WERI-Rb-1 (cell line): ENCODE results near the gene LGALS8.
"Not testable (repeated sequence)": the region's sequence is repeated elsewhere in the genome, so short reads cannot be mapped to it uniquely, and the experiment has no call there.

ENCODE experiments used
- DNase-seq: peaks from one replicate; pipeline ENCODE4 v3.0.0-alpha.2; 2020
- H3K27ac ChIP-seq: fragments of 250-450 bp; sonication (Bioruptor Pico); 2 replicates; pipeline ENCODE4 v1.5.1; 2020; ENCODE audit warnings: mild to moderate bottlenecking, moderate library complexity
- H3K27me3 ChIP-seq: fragments of 250-450 bp; sonication (Bioruptor Pico); 2 replicates; pipeline ENCODE4 v1.5.1; 2021; ENCODE audit warnings: mild to moderate bottlenecking, low read depth, moderate library complexity; ENCODE audit not compliant: insufficient read depth, severe bottlenecking
- H3K36me3 ChIP-seq: fragments of 250-450 bp; sonication (Bioruptor Pico); 2 replicates; pipeline ENCODE4 v1.5.1; 2020; ENCODE audit warnings: mild to moderate bottlenecking, moderate library complexity
- H3K4me3 ChIP-seq: 2 replicates; pipeline ENCODE4 v1.5.1; 2011; ENCODE audit warnings: low read depth, mild to moderate bottlenecking, control low read depth, low read length
- H3K9me3 ChIP-seq: fragments of 250-450 bp; sonication (Bioruptor Pico); 2 replicates; pipeline ENCODE4 v1.5.1; 2021; ENCODE audit warnings: mild to moderate bottlenecking, moderate library complexity; ENCODE audit not compliant: severe bottlenecking
- TF ChIP-seq, protein P1 (sequence below): IDR thresholded peaks from 2 replicates; pipeline ENCODE4 v1.5.1; 2011; ENCODE audit warnings: low read depth, mild to moderate bottlenecking, control low read depth, inconsistent platforms, low read length

Gene LGALS8

GRCh38 chr1:236575523-236575922 lies 51.7 kb downstream of the LGALS8 start:
- Histone ChIP-seq H3K27ac (no peak overlapping the region), H3K4me3 (no peak overlapping the region), H3K27me3 (no peaks in the 10 kb centered on the region), H3K36me3 (peaks cover 59% of the 10 kb centered on the region), H3K9me3 (no peaks in the 10 kb centered on the region)
- TF ChIP-seq, protein P1, sequence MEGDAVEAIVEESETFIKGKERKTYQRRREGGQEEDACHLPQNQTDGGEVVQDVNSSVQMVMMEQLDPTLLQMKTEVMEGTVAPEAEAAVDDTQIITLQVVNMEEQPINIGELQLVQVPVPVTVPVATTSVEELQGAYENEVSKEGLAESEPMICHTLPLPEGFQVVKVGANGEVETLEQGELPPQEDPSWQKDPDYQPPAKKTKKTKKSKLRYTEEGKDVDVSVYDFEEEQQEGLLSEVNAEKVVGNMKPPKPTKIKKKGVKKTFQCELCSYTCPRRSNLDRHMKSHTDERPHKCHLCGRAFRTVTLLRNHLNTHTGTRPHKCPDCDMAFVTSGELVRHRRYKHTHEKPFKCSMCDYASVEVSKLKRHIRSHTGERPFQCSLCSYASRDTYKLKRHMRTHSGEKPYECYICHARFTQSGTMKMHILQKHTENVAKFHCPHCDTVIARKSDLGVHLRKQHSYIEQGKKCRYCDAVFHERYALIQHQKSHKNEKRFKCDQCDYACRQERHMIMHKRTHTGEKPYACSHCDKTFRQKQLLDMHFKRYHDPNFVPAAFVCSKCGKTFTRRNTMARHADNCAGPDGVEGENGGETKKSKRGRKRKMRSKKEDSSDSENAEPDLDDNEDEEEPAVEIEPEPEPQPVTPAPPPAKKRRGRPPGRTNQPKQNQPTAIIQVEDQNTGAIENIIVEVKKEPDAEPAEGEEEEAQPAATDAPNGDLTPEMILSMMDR, result no peak
- DNase-seq, result no peak

DNA sequence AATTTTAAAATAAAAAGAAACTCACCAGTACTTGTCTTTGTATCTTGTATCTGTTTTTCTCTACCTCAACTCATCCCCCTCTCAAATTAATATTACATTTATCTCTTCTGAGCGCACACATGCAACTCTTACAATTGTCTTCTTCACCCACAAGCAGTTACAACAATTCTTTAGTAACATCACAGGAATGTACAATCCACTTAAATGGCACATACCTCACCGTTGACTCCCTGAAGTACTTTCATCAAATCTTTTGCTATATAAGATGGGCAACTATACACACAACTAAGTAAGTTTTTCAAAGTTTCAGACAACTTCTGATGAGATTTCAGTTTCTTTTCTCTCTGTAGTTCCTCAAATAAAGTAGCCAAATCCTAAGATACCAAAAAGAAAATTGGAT lies 52.2 kb downstream of the LGALS8 start:
- TF ChIP-seq, protein P1, result no peak
- no peaks in the 10 kb centered on the region for H3K27me3 ChIP-seq
- no peak for DNase-seq
- H3K9me3 ChIP-seq, result no peaks in the 10 kb centered on the region
- H3K4me3 ChIP-seq, result no peak overlapping the region
- no peak overlapping the region for H3K27ac ChIP-seq
- H3K36me3 ChIP-seq, result peaks cover 55% of the 10 kb centered on the region

DNA sequence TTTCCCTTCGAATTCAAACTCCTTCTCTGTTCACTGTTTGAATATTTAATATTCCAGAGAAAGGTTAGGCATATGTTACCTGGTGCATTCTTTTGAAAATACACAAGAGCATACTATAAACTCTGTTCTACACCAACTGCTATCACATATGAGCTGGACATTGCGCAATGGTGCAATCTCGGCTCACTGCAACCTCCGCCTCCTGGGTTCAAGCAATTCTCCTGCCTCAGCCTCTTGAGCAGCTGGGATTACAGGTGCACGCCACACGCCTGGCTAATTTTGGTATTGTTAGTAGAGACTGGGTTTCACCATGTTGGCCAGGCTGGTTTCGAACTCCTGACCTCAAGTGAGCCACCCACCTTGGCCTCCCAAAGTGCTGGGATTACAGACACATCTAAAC lies 53.3 kb downstream of the LGALS8 start:
- H3K27me3 ChIP-seq, H3K4me3 ChIP-seq, H3K27ac ChIP-seq, DNase-seq, H3K9me3 ChIP-seq: not testable (repeated sequence)
- peaks cover 55% of the 10 kb centered on the region for H3K36me3 ChIP-seq

- H3K27me3 ChIP-seq, result no peaks in the 10 kb centered on the region
- DNase-seq, result no peak
- TF ChIP-seq, protein P1, result no peak
These were observed 54.9 kb downstream of the LGALS8 start for GRCh38 chr1:236578661-236579060.

GRCh38 chr1:236580404-236580803 lies 56.6 kb downstream of the LGALS8 start:
- H3K9me3 ChIP-seq, H3K4me3 ChIP-seq, H3K27ac ChIP-seq, DNase-seq, H3K27me3 ChIP-seq: not testable (repeated sequence)
- H3K36me3 ChIP-seq, result peaks cover 59% of the 10 kb centered on the region

More at GRCh38 chr1:236578661-236579060, 54.9 kb downstream of the LGALS8 start:
- Histone ChIP-seq H3K9me3 (no peaks in the 10 kb centered on the region), H3K36me3 (peaks cover 52% of the 10 kb centered on the region), H3K4me3 (no peak overlapping the region), H3K27ac (no peak overlapping the region)

- H3K4me3 ChIP-seq, result no peak overlapping the region
- no peaks in the 10 kb centered on the region for H3K9me3 ChIP-seq
- TF ChIP-seq, protein P1, result no peak
- DNase-seq, result no peak
- H3K27ac ChIP-seq, result no peak overlapping the region
- peaks cover 59% of the 10 kb centered on the region for H3K36me3 ChIP-seq
- no peaks in the 10 kb centered on the region for H3K27me3 ChIP-seq
These were observed 57.7 kb downstream of the LGALS8 start for GRCh38 chr1:236581528-236581927.

DNA sequence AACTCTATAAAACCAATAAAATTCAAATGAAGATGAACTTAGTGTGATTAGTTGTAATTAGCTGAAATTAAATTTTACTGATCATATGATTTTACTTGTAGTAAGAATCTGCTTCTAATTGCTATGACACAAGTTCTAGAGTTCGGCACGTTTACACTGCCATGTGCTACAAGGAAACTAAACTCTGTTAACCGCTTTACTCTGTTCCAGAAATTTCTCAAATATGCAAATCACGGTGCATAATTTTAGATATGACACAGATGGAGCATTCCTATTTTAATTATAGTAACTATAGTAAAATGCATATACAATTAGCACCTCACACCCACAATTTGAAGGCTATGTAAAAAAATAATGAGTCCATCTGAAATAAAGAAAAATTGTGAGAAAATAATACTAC lies 65.7 kb downstream of the LGALS8 start:
- no peaks in the 10 kb centered on the region for H3K27me3 ChIP-seq
- no peak overlapping the region for H3K27ac ChIP-seq
- peaks cover 72% of the 10 kb centered on the region for H3K36me3 ChIP-seq
- TF ChIP-seq, protein P1, result no peak
- no peak overlapping the region for H3K4me3 ChIP-seq
- no peak for DNase-seq
- H3K9me3 ChIP-seq, result no peaks in the 10 kb centered on the region
